HG02870 (cell line): Measurements from ENCODE around the gene ZNF709.
"Not testable (repeated sequence)": the region's sequence is repeated elsewhere in the genome, so short reads cannot be mapped to it uniquely, and the experiment has no call there.

Experiments
- ATAC-seq: cut with Tn5 transposase; IDR thresholded peaks from one replicate; pipeline ENCODE4 v1.9.1; 2021; ENCODE audit warnings: mild to moderate bottlenecking, moderate library complexity; ENCODE audit not compliant: unreplicated experiment

ZNF709 gene

GRCh38 chr19:12453495-12453894 is 31.1 kb downstream of the ZNF709 start:
- no peak for ATAC-seq

GRCh38 chr19:12450844-12451243 is 33.8 kb downstream of the ZNF709 start:
- no peak for ATAC-seq

- ATAC-seq: no peak
Measured at GRCh38 chr19:12448808-12449207, 35.8 kb downstream of the ZNF709 start.

GRCh38 chr19:12440541-12441316 is 43.9 kb downstream of the ZNF709 start, which contains the start of gene ZNF443:
TSS of gene ZNF443 (minus strand) at chr19:12441021. CDS start at chr19:12440914, 107 bp downstream.
- ATAC-seq: peak; percentile 96

GRCh38 chr19:12439686-12440540 is 44.7 kb downstream of the ZNF709 start:
- not testable (repeated sequence) for ATAC-seq

GRCh38 chr19:12430726-12431299 is 53.8 kb downstream of the ZNF709 start:
- ATAC-seq: not testable (repeated sequence)

- no peak for ATAC-seq
Measured at GRCh38 chr19:12425888-12426274, 58.7 kb downstream of the ZNF709 start.

- ATAC-seq: no peak
Measured at GRCh38 chr19:12425236-12425887, 59.3 kb downstream of the ZNF709 start.

GRCh38 chr19:12417273-12417672 is 67.3 kb downstream of the ZNF709 start:
- not testable (repeated sequence) for ATAC-seq

GRCh38 chr19:12411893-12412292 is 72.7 kb downstream of the ZNF709 start:
- ATAC-seq: no peak
